Measurements from ENCODE around the gene DNAJC6.

Gene DNAJC6

DNA sequence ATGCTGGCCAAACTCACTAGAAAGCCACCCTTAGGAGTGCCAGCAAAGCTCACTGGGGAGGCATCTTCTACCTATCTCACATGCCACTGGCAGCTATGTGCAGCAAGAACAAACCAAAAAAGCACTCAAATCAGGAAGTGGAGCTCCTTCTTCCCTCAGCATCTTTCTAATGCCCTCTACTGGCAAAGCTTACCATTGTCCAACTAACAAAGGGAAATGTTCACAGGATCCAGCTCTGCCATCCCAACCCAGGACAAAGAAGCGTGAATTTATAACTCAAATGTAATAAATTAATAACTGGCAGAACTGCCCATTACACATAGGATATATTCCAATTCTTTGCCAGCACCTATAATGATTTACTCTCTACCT, 150.0 kb downstream of the DNAJC6 start:
- TF ChIP-seq CTCF (IDR thresholded peaks at IDR 0.05; ENCODE audit: low read depth, low read length, missing control alignments) = peak; percentile 81
- H3K36me3 ChIP-seq (replicated peaks) = no peaks in the 10 kb centered on the region
- DNase-seq = no peak
- H3K4me3 ChIP-seq (ENCODE audit: low read depth, low read length) = no peak overlapping the region
- no peak overlapping the region for H3K27ac ChIP-seq
- in situ Hi-C loops (cut with HindIII; ENCODE audit: low pct_ligation_motif_present, low sequenced_read_pairs) = no loop called here
- H3K27me3 ChIP-seq (replicated peaks) = no peaks in the 10 kb centered on the region
